Measurements from ENCODE around the gene GALNT2.

DNA sequence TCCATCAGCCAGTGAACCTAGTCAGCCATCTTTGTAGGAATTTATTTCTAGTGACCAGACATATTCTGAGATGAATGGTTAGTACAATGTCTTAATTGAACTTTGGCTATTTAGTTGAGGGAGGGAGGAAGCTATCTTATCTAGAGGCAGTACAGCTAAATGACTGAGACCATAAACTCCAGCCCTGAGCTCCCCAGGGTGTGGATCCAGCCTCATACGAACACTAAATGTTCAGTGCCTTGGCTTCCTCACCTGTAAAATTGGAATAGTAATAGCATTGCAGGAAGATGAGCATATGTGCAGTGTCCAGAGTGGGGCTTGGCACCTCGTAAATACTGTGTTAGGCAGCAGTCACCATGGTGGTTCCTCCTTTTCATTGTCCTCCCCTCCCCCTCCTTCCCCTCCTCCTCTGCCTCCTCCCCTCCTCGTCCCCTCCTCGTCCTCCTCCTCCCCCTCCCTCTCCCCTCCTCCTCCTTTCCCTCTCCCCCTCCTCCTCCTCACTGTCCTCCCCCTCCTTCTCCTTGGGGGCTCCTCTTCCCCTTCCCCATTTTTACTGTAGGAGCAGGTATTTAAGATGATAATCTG, 108.2 kb downstream of the GALNT2 start:
- TF ChIP-seq EZH2 (IDR thresholded peaks at IDR 0.05) (no peak), POLR2AphosphoS5 (IDR thresholded peaks at IDR 0.05; ENCODE audit: borderline replicate concordance, low read depth, low read length) (no peak)
